ENCODE data around the gene CALB2. TPM values are rescaled to one million over a fixed set of nuclear protein-coding genes. Genes with fewer than 3 reads are reported as not detected.
"Not testable (repeated sequence)": the region's sequence is repeated elsewhere in the genome, so short reads cannot be mapped to it uniquely, and the experiment has no call there.

CALB2 gene, protein sequence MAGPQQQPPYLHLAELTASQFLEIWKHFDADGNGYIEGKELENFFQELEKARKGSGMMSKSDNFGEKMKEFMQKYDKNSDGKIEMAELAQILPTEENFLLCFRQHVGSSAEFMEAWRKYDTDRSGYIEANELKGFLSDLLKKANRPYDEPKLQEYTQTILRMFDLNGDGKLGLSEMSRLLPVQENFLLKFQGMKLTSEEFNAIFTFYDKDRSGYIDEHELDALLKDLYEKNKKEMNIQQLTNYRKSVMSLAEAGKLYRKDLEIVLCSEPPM
- total RNA-seq (under 1 TPM; 0.35 to 0.60 TPM), polyA plus RNA-seq (ENCODE audit: insufficient read length in 6 of 6) (not detected)
- long read RNA-seq, donor 1, result 0 reads
- long read RNA-seq, donor 2, result 0 reads
- long read RNA-seq, donor 3, result 0 reads
- long read RNA-seq, donor 4, result 0 reads
- long read RNA-seq, donor 5, result 0 reads
- long read RNA-seq, donor 6, result 0 reads
- long read RNA-seq, donor 7, result 0 reads
- long read RNA-seq, donor 8, result 0 reads
- long read RNA-seq, donor 9, result 0 reads
- long read RNA-seq, donor 10, result 0 reads
- long read RNA-seq, donor 11, result 0 reads
- long read RNA-seq, donor 12, result 0 reads

DNA sequence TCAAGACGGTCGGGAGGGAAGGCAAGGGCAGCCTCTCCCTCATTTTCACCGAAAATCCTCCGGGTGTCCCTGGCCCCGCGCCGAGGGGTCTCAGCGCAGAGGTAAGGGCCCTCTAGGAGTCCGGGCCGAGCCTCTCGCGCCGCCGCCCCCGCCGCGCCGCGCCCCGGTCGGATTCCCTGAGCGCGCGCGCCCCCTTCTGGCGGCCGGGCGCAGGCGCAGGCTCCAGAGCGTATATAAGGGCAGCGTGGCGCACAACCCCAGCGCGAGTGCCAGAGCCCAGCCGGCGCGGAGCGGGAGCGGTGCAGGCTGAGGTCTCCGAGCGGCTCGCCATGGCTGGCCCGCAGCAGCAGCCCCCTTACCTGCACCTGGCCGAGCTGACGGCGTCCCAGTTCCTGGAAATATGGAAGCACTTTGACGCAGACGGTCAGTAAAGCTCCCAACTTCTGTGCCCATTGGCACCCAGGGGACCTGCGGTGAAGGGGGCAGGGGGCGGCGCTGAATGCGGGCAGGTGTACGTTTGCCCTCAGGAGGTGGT, at the start of gene CALB2:
Gene CALB2 (plus strand): TSS at position 260 of the 535 bp plus-strand sequence. CDS start 70 bp downstream, at position 330.
- intact Hi-C loops (cut with DNase I), result no loop called here
- Histone ChIP-seq H3K36me3 (no peaks in the 10 kb centered on the region), H3K9me3 (no peaks in the 10 kb centered on the region), H3K4me1 (peaks cover 0 to 8% of the 10 kb centered on the region in 2 donors), H3K27ac (no peak within 1 kb of the TSS), H3K4me3 (no peak within 1 kb of the TSS), H3K27me3 (peaks cover 0 to 40% of the 10 kb centered on the region in 2 donors)
- TF ChIP-seq, protein P1, sequence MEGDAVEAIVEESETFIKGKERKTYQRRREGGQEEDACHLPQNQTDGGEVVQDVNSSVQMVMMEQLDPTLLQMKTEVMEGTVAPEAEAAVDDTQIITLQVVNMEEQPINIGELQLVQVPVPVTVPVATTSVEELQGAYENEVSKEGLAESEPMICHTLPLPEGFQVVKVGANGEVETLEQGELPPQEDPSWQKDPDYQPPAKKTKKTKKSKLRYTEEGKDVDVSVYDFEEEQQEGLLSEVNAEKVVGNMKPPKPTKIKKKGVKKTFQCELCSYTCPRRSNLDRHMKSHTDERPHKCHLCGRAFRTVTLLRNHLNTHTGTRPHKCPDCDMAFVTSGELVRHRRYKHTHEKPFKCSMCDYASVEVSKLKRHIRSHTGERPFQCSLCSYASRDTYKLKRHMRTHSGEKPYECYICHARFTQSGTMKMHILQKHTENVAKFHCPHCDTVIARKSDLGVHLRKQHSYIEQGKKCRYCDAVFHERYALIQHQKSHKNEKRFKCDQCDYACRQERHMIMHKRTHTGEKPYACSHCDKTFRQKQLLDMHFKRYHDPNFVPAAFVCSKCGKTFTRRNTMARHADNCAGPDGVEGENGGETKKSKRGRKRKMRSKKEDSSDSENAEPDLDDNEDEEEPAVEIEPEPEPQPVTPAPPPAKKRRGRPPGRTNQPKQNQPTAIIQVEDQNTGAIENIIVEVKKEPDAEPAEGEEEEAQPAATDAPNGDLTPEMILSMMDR (IDR thresholded peaks at IDR 0.05), result peak; percentile 93 to 95
- peak in 3 of 4 donors; percentile 40 to 87 (median 68) for DNase-seq
- ATAC-seq, result peak; percentile 99

DNA sequence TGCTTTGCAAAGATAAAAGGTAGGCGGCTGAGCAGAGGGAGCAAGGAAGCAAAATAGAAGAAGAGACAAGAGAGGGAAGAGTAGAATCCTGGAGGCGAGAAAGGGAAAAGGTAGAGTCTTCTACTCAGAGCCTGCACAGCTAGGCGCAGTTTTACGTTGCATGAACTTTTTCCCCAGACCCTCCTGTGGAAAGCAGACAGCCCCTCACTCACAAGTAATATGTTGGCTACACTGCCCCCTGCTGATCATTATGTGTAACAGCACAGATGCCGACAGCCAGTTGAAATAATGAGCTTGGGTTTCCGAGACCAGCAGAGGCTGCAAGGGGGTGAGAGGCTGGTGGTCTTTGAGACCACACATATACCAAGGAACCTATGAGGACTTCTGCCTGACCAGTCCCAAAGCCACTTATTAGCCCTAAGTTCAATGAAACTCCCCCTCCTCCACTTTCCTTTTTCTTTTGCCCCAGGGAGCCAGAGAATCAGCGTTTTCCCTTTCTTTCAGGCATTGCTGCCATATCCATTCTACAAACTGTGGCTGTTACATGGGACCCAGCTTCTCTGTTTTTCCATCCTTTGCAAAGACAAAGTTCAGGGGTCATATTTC, 46.9 kb upstream of the CALB2 start:
- Histone ChIP-seq H3K36me3 (no peaks in the 10 kb centered on the region), H3K9me3 (no peaks in the 10 kb centered on the region), H3K27me3 (peaks cover 0 to 13% of the 10 kb centered on the region in 2 donors), H3K4me3 (no peak overlapping the region), H3K27ac (no peak overlapping the region), H3K4me1 (no peaks in the 10 kb centered on the region)
- ATAC-seq (peak; percentile 67), DNase-seq (peak in 1 of 4 donors; percentile 28)
- TF ChIP-seq, protein P1 (IDR thresholded peaks at IDR 0.05), result peak; percentile 74 to 75
- intact Hi-C loops (cut with DNase I), result no loop called here

DNA sequence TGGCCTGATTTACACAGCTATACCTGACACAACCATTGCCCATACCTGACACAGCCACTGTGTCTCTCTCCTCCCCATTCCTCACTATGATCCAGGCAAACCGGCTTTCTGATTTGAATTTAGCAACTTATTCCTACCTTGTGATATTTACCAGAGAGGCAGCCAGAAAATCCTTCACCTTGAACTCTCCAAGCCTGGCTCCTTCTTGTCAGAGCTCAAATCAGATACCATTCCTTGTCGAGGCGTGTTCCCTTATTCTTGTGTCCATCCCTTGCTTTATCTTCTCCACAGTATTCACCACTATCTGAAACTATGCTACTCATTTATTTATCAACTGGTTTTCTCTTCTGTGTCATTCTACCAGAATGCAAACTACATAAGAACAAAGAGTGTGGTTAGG, 44.9 kb upstream of the CALB2 start:
- H3K27me3 ChIP-seq, result peaks cover 0 to 13% of the 10 kb centered on the region in 2 donors
- DNase-seq; H3K4me1 ChIP-seq; H3K9me3 ChIP-seq; H3K36me3 ChIP-seq; ATAC-seq; H3K4me3 ChIP-seq; H3K27ac ChIP-seq; intact Hi-C loops (cut with DNase I): not testable (repeated sequence)

DNA sequence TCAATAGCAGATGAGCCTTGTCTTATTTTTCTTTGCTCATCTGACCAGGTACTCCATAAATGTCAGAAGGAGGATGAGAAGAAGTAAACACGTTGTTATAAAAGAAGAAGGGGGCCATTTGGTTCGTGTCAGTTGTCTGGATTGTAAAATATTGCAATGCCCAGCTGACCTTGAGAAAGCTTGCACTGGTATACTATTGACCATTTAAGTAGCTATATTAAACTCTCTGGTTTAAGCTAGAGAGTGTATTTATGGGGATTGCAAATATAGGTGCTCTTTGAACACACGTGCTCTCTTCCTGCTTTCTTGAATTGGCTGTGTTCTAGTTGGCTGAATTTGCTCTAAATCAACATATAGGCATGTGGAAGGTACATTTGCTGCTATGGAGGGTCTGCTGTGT, 43.3 kb upstream of the CALB2 start:
- H3K9me3 ChIP-seq, result no peaks in the 10 kb centered on the region
- no peak for ATAC-seq
- H3K27me3 ChIP-seq, result peaks cover 0 to 7% of the 10 kb centered on the region in 2 donors
- no peak overlapping the region for H3K4me3 ChIP-seq
- no peak overlapping the region for H3K27ac ChIP-seq
- no peaks in the 10 kb centered on the region for H3K4me1 ChIP-seq
- no peaks in the 10 kb centered on the region for H3K36me3 ChIP-seq
- intact Hi-C loops (cut with DNase I), result no loop called here
- TF ChIP-seq, protein P1 (IDR thresholded peaks at IDR 0.05), result no peak
- DNase-seq, result no peak

DNA sequence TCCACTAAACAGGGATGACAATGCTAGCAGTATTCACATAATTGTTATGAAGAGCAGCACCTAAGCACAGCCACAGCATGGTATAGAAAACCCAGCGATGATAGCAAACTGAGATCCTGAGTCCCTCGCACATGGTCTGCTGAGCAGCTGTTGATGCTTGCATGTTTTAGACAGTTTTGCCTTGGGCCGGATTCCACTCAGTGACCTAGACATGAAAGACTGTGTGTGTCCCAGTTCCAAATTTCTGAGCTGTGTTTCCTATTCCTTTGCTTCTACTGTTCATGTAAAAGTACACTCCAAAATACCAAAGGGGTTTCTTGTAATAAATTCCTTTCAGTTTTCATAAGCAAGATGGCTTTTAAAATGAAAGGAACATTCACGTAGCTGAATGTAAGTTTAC, 38.5 kb upstream of the CALB2 start:
- Histone ChIP-seq H3K4me1 (no peaks in the 10 kb centered on the region), H3K36me3 (no peaks in the 10 kb centered on the region), H3K4me3 (no peak overlapping the region), H3K27ac (no peak overlapping the region), H3K27me3 (no peaks in the 10 kb centered on the region), H3K9me3 (no peaks in the 10 kb centered on the region)
- intact Hi-C loops (cut with DNase I), result no loop called here
- TF ChIP-seq, protein P1 (IDR thresholded peaks at IDR 0.05), result no peak
- ATAC-seq, result no peak
- no peak for DNase-seq

Measured in left lung (tissue), 14 donors.